GM23338 (cell line): ENCODE measurements around the gene RABGAP1L.

Experiments
- CREB1 ChIP-seq: fragments of 250-450 bp; sonication (Bioruptor Pico); IDR thresholded peaks from 2 replicates; pipeline ENCODE4 v1.5.0; 2020; ENCODE audit warnings: low read depth, mild to moderate bottlenecking, moderate library complexity
- ETS1 ChIP-seq: IDR thresholded peaks from 2 replicates; pipeline ENCODE4 v1.6.1; 2016; ENCODE audit warnings: antibody characterized with exemption
- EZH2 ChIP-seq: fragments of 200-600 bp; sonication (generic); IDR thresholded peaks from one replicate; pipeline ENCODE4 v1.8.0; 2017; ENCODE audit warnings: antibody characterized with exemption, mild to moderate bottlenecking, low read depth; ENCODE audit not compliant: unreplicated experiment
- EZH2phosphoT487 ChIP-seq: fragments of 200-600 bp; sonication (generic); IDR thresholded peaks from one replicate; pipeline ENCODE4 v1.8.1; 2018; ENCODE audit warnings: antibody characterized with exemption; ENCODE audit not compliant: unreplicated experiment
- JUNB ChIP-seq: IDR thresholded peaks from one replicate; pipeline ENCODE4 v1.6.1; 2016; ENCODE audit warnings: antibody characterized with exemption; ENCODE audit not compliant: unreplicated experiment
- NANOG ChIP-seq: IDR thresholded peaks from 2 replicates; pipeline ENCODE4 v1.6.1; 2016; ENCODE audit warnings: antibody characterized with exemption, borderline replicate concordance
- POLR2AphosphoS5 ChIP-seq: IDR thresholded peaks from 2 replicates; pipeline ENCODE4 v1.6.1; 2016; ENCODE audit warnings: antibody characterized with exemption, low read depth
- STAT1 ChIP-seq: IDR thresholded peaks from one replicate; pipeline ENCODE4 v1.6.1; 2016; ENCODE audit warnings: antibody characterized with exemption; ENCODE audit not compliant: unreplicated experiment
- ZNF331 ChIP-seq: fragments of 250-450 bp; sonication (Bioruptor Pico); IDR thresholded peaks from 2 replicates; pipeline ENCODE4 v1.5.0; 2020; ENCODE audit warnings: low read depth, mild to moderate bottlenecking, moderate library complexity
- ZNF462 ChIP-seq: fragments of 250-450 bp; sonication (Bioruptor Pico); IDR thresholded peaks from 2 replicates; pipeline ENCODE4 v1.5.0; 2020; ENCODE audit warnings: mild to moderate bottlenecking, moderate library complexity
- TF ChIP-seq, protein P1 (sequence below), 2 experiments: fragments of 200-600 bp in 1 of 2; sonication (generic) in 1 of 2; conservative IDR thresholded peaks; 2 replicates each; pipeline versions ENCODE4 v1.5.1 to v1.6.1; 2016 to 2017; ENCODE audit warnings: antibody characterized with exemption in 2 of 2, low read depth in 2 of 2, mild to moderate bottlenecking in 2 of 2, moderate library complexity in 1 of 2
- TF ChIP-seq, protein P2 (sequence below): IDR thresholded peaks from one replicate; pipeline ENCODE4 v1.6.1; 2018; ENCODE audit warnings: antibody characterized with exemption; ENCODE audit not compliant: unreplicated experiment

DNA sequence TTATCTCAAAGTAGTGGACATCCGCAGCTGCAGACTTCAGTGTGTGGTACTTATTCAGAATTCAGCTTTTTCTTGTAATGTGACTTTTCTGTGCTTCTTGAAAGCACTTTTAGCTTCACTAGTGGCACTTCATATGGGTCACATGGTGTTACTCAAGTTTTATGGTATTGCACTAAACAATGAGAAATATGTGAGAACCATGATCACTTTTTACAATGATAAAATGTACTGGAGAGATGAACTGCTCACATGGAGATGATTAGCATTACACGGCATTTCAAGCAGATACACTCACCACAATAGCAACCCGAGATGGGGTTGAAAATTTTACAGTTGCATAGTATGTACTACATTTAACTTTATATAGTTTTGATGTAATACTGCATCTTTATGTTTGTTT lies 248.3 kb downstream of the RABGAP1L start:
- TF ChIP-seq EZH2phosphoT487 (no peak), POLR2AphosphoS5 (no peak), CREB1 (CRISPR knock-in tag) (no peak), EZH2 (no peak), ETS1 (no peak), ZNF331 (CRISPR knock-in tag) (no peak), JUNB (no peak), ZNF462 (CRISPR knock-in tag) (no peak), NANOG (no peak), STAT1 (no peak)
- TF ChIP-seq, protein P1, sequence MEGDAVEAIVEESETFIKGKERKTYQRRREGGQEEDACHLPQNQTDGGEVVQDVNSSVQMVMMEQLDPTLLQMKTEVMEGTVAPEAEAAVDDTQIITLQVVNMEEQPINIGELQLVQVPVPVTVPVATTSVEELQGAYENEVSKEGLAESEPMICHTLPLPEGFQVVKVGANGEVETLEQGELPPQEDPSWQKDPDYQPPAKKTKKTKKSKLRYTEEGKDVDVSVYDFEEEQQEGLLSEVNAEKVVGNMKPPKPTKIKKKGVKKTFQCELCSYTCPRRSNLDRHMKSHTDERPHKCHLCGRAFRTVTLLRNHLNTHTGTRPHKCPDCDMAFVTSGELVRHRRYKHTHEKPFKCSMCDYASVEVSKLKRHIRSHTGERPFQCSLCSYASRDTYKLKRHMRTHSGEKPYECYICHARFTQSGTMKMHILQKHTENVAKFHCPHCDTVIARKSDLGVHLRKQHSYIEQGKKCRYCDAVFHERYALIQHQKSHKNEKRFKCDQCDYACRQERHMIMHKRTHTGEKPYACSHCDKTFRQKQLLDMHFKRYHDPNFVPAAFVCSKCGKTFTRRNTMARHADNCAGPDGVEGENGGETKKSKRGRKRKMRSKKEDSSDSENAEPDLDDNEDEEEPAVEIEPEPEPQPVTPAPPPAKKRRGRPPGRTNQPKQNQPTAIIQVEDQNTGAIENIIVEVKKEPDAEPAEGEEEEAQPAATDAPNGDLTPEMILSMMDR (conservative IDR thresholded peaks at IDR 0.05; ENCODE audit: low read depth in 2 of 2): no peak
- TF ChIP-seq, protein P2, sequence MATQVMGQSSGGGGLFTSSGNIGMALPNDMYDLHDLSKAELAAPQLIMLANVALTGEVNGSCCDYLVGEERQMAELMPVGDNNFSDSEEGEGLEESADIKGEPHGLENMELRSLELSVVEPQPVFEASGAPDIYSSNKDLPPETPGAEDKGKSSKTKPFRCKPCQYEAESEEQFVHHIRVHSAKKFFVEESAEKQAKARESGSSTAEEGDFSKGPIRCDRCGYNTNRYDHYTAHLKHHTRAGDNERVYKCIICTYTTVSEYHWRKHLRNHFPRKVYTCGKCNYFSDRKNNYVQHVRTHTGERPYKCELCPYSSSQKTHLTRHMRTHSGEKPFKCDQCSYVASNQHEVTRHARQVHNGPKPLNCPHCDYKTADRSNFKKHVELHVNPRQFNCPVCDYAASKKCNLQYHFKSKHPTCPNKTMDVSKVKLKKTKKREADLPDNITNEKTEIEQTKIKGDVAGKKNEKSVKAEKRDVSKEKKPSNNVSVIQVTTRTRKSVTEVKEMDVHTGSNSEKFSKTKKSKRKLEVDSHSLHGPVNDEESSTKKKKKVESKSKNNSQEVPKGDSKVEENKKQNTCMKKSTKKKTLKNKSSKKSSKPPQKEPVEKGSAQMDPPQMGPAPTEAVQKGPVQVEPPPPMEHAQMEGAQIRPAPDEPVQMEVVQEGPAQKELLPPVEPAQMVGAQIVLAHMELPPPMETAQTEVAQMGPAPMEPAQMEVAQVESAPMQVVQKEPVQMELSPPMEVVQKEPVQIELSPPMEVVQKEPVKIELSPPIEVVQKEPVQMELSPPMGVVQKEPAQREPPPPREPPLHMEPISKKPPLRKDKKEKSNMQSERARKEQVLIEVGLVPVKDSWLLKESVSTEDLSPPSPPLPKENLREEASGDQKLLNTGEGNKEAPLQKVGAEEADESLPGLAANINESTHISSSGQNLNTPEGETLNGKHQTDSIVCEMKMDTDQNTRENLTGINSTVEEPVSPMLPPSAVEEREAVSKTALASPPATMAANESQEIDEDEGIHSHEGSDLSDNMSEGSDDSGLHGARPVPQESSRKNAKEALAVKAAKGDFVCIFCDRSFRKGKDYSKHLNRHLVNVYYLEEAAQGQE: no peak
